SK-N-SH treated with all-trans-retinoic acid at 6 μM for 48 hours (cell line): Measurements from ENCODE around the gene CCDC6.

Source experiments
- ISL1 ChIP-seq: fragments of 250-450 bp; sonication (Bioruptor Pico); IDR thresholded peaks from 2 replicates; pipeline ENCODE4 v2.1.2; 2022; ENCODE audit warnings: mild to moderate bottlenecking, moderate library complexity
- ZFP30 ChIP-seq: fragments of 450-650 bp; formaldehyde crosslinking; IDR thresholded peaks from 2 replicates; pipeline ENCODE4 v1.5.0; 2022; ENCODE audit warnings: mild to moderate bottlenecking, moderate library complexity

GRCh38 chr10:59902016-59902415 lies 4.3 kb downstream of the CCDC6 start:
- TF ChIP-seq ISL1 (no peak), ZFP30 (CRISPR knock-in tag) (no peak)
